ENCODE data around the gene DOCK4.

Gene DOCK4

GRCh38 chr7:111825046-111825445, 381.2 kb downstream of the DOCK4 start:
- H3K36me3 ChIP-seq (ENCODE audit: control insufficient read depth in 5 of 5, insufficient read depth in 5 of 5, low read length in 5 of 5) = peaks cover 11 to 23% (median 12%) of the 10 kb centered on the region in 5 donors

GRCh38 chr7:111823826-111824225, 382.4 kb downstream of the DOCK4 start:
- Histone ChIP-seq H3K4me1 (ENCODE audit: control insufficient read depth in 5 of 5, insufficient read depth in 5 of 5, low read length in 5 of 5) (no peaks in the 10 kb centered on the region), H3K9me3 (ENCODE audit: control insufficient read depth in 5 of 5, low read length in 5 of 5) (no peaks in the 10 kb centered on the region), H3K4me3 (ENCODE audit: low read depth in 1 of 5, low read length in 5 of 5) (no peak overlapping the region), H3K27ac (ENCODE audit: low read depth, low read length) (no peak overlapping the region), H3K27me3 (ENCODE audit: control insufficient read depth in 5 of 5, insufficient read depth in 4 of 5, low read length in 5 of 5) (no peaks in the 10 kb centered on the region), H3K9ac (ENCODE audit: low read length in 5 of 5) (no peak overlapping the region), H3K36me3 (ENCODE audit: control insufficient read depth in 5 of 5, insufficient read depth in 5 of 5, low read length in 5 of 5) (peaks cover 12 to 30% (median 15%) of the 10 kb centered on the region in 5 donors)

More at GRCh38 chr7:111825046-111825445, 381.2 kb downstream of the DOCK4 start:
- H3K9ac ChIP-seq (ENCODE audit: low read length in 5 of 5) = no peak overlapping the region
- no peaks in the 10 kb centered on the region for H3K27me3 ChIP-seq (ENCODE audit: control insufficient read depth in 5 of 5, insufficient read depth in 4 of 5, low read length in 5 of 5)
- no peaks in the 10 kb centered on the region for H3K9me3 ChIP-seq (ENCODE audit: control insufficient read depth in 5 of 5, low read length in 5 of 5)
- no peak overlapping the region for H3K4me3 ChIP-seq (ENCODE audit: low read depth in 1 of 5, low read length in 5 of 5)
- no peaks in the 10 kb centered on the region for H3K4me1 ChIP-seq (ENCODE audit: control insufficient read depth in 5 of 5, insufficient read depth in 5 of 5, low read length in 5 of 5)
- H3K27ac ChIP-seq (ENCODE audit: low read depth, low read length) = no peak overlapping the region

GRCh38 chr7:111821046-111821445, 385.2 kb downstream of the DOCK4 start:
- no peaks in the 10 kb centered on the region for H3K27me3 ChIP-seq (ENCODE audit: control insufficient read depth in 5 of 5, insufficient read depth in 4 of 5, low read length in 5 of 5)
- no peak overlapping the region for H3K4me3 ChIP-seq (ENCODE audit: low read depth in 1 of 5, low read length in 5 of 5)
- no peak overlapping the region for H3K9ac ChIP-seq (ENCODE audit: low read length in 5 of 5)
- no peak overlapping the region for H3K27ac ChIP-seq (ENCODE audit: low read depth, low read length)
- H3K9me3 ChIP-seq (ENCODE audit: control insufficient read depth in 5 of 5, low read length in 5 of 5) = no peaks in the 10 kb centered on the region
- peaks cover 8 to 31% (median 15%) of the 10 kb centered on the region in 5 donors for H3K36me3 ChIP-seq (ENCODE audit: control insufficient read depth in 5 of 5, insufficient read depth in 5 of 5, low read length in 5 of 5)
- no peaks in the 10 kb centered on the region for H3K4me1 ChIP-seq (ENCODE audit: control insufficient read depth in 5 of 5, insufficient read depth in 5 of 5, low read length in 5 of 5)

- no peak overlapping the region for H3K27ac ChIP-seq (ENCODE audit: low read depth, low read length)
- no peak overlapping the region for H3K4me3 ChIP-seq (ENCODE audit: low read depth in 1 of 5, low read length in 5 of 5)
- H3K9ac ChIP-seq (ENCODE audit: low read length in 5 of 5) = no peak overlapping the region
- no peaks in the 10 kb centered on the region for H3K9me3 ChIP-seq (ENCODE audit: control insufficient read depth in 5 of 5, low read length in 5 of 5)
- H3K4me1 ChIP-seq (ENCODE audit: control insufficient read depth in 5 of 5, insufficient read depth in 5 of 5, low read length in 5 of 5) = no peaks in the 10 kb centered on the region
- no peaks in the 10 kb centered on the region for H3K27me3 ChIP-seq (ENCODE audit: control insufficient read depth in 5 of 5, insufficient read depth in 4 of 5, low read length in 5 of 5)
- peaks cover 8 to 27% (median 15%) of the 10 kb centered on the region in 5 donors for H3K36me3 ChIP-seq (ENCODE audit: control insufficient read depth in 5 of 5, insufficient read depth in 5 of 5, low read length in 5 of 5)
Observed at GRCh38 chr7:111820621-111821020, 385.6 kb downstream of the DOCK4 start.

GRCh38 chr7:111820121-111820520, 386.1 kb downstream of the DOCK4 start:
- no peak overlapping the region for H3K4me3 ChIP-seq (ENCODE audit: low read depth in 1 of 5, low read length in 5 of 5)
- no peak overlapping the region for H3K27ac ChIP-seq (ENCODE audit: low read depth, low read length)
- H3K36me3 ChIP-seq (ENCODE audit: control insufficient read depth in 5 of 5, insufficient read depth in 5 of 5, low read length in 5 of 5) = peaks cover 8 to 27% (median 15%) of the 10 kb centered on the region in 5 donors
- no peak overlapping the region for H3K9ac ChIP-seq (ENCODE audit: low read length in 5 of 5)
- H3K27me3 ChIP-seq (ENCODE audit: control insufficient read depth in 5 of 5, insufficient read depth in 4 of 5, low read length in 5 of 5) = no peaks in the 10 kb centered on the region
- H3K4me1 ChIP-seq (ENCODE audit: control insufficient read depth in 5 of 5, insufficient read depth in 5 of 5, low read length in 5 of 5) = no peaks in the 10 kb centered on the region
- H3K9me3 ChIP-seq (ENCODE audit: control insufficient read depth in 5 of 5, low read length in 5 of 5) = no peaks in the 10 kb centered on the region

- Histone ChIP-seq H3K36me3 (ENCODE audit: control insufficient read depth in 5 of 5, insufficient read depth in 5 of 5, low read length in 5 of 5) (peaks cover 2 to 16% (median 4%) of the 10 kb centered on the region in 5 donors), H3K4me3 (ENCODE audit: low read depth in 1 of 5, low read length in 5 of 5) (no peak overlapping the region), H3K9me3 (ENCODE audit: control insufficient read depth in 5 of 5, low read length in 5 of 5) (no peaks in the 10 kb centered on the region), H3K27ac (ENCODE audit: low read depth, low read length) (no peak overlapping the region), H3K4me1 (ENCODE audit: control insufficient read depth in 5 of 5, insufficient read depth in 5 of 5, low read length in 5 of 5) (no peaks in the 10 kb centered on the region), H3K9ac (ENCODE audit: low read length in 5 of 5) (no peak overlapping the region), H3K27me3 (ENCODE audit: control insufficient read depth in 5 of 5, insufficient read depth in 4 of 5, low read length in 5 of 5) (no peaks in the 10 kb centered on the region)
Observed at GRCh38 chr7:111815354-111815753, 390.8 kb downstream of the DOCK4 start.

- no peaks in the 10 kb centered on the region for H3K9me3 ChIP-seq (ENCODE audit: control insufficient read depth in 5 of 5, low read length in 5 of 5)
- H3K27me3 ChIP-seq (ENCODE audit: control insufficient read depth in 5 of 5, insufficient read depth in 4 of 5, low read length in 5 of 5) = no peaks in the 10 kb centered on the region
- H3K4me1 ChIP-seq (ENCODE audit: control insufficient read depth in 5 of 5, insufficient read depth in 5 of 5, low read length in 5 of 5) = no peaks in the 10 kb centered on the region
- no peak overlapping the region for H3K4me3 ChIP-seq (ENCODE audit: low read depth in 1 of 5, low read length in 5 of 5)
- no peak overlapping the region for H3K9ac ChIP-seq (ENCODE audit: low read length in 5 of 5)
- peaks cover 5 to 20% (median 8%) of the 10 kb centered on the region in 5 donors for H3K36me3 ChIP-seq (ENCODE audit: control insufficient read depth in 5 of 5, insufficient read depth in 5 of 5, low read length in 5 of 5)
- H3K27ac ChIP-seq (ENCODE audit: low read depth, low read length) = no peak overlapping the region
Observed at GRCh38 chr7:111813306-111813705, 392.9 kb downstream of the DOCK4 start.

- H3K9me3 ChIP-seq (ENCODE audit: control insufficient read depth in 5 of 5, low read length in 5 of 5) = peaks cover 0 to 5% (median 0%) of the 10 kb centered on the region in 5 donors
- H3K27ac ChIP-seq (ENCODE audit: low read depth, low read length) = no peak overlapping the region
- H3K36me3 ChIP-seq (ENCODE audit: control insufficient read depth in 5 of 5, insufficient read depth in 5 of 5, low read length in 5 of 5) = peaks cover 4 to 20% (median 10%) of the 10 kb centered on the region in 5 donors
- no peaks in the 10 kb centered on the region for H3K27me3 ChIP-seq (ENCODE audit: control insufficient read depth in 5 of 5, insufficient read depth in 4 of 5, low read length in 5 of 5)
- H3K4me1 ChIP-seq (ENCODE audit: control insufficient read depth in 5 of 5, insufficient read depth in 5 of 5, low read length in 5 of 5) = no peaks in the 10 kb centered on the region
- H3K9ac ChIP-seq (ENCODE audit: low read length in 5 of 5) = no peak overlapping the region
- H3K4me3 ChIP-seq (ENCODE audit: low read depth in 1 of 5, low read length in 5 of 5) = no peak overlapping the region
Observed at GRCh38 chr7:111806232-111806631, 400.0 kb downstream of the DOCK4 start.

- H3K36me3 ChIP-seq (ENCODE audit: control insufficient read depth in 5 of 5, insufficient read depth in 5 of 5, low read length in 5 of 5) = peaks cover 0 to 18% (median 4%) of the 10 kb centered on the region in 5 donors
- H3K4me1 ChIP-seq (ENCODE audit: control insufficient read depth in 5 of 5, insufficient read depth in 5 of 5, low read length in 5 of 5) = no peaks in the 10 kb centered on the region
- H3K27ac ChIP-seq (ENCODE audit: low read depth, low read length) = no peak overlapping the region
- no peak overlapping the region for H3K9ac ChIP-seq (ENCODE audit: low read length in 5 of 5)
- peaks cover 0 to 21% (median 20%) of the 10 kb centered on the region in 5 donors for H3K9me3 ChIP-seq (ENCODE audit: control insufficient read depth in 5 of 5, low read length in 5 of 5)
- H3K27me3 ChIP-seq (ENCODE audit: control insufficient read depth in 5 of 5, insufficient read depth in 4 of 5, low read length in 5 of 5) = no peaks in the 10 kb centered on the region
- H3K4me3 ChIP-seq (ENCODE audit: low read depth in 1 of 5, low read length in 5 of 5) = no peak overlapping the region
Observed at GRCh38 chr7:111803015-111803758, 403.0 kb downstream of the DOCK4 start.

GRCh38 chr7:111802194-111802772, 403.9 kb downstream of the DOCK4 start:
- H3K4me3 ChIP-seq (ENCODE audit: low read depth in 1 of 5, low read length in 5 of 5) = no peak overlapping the region
- no peaks in the 10 kb centered on the region for H3K4me1 ChIP-seq (ENCODE audit: control insufficient read depth in 5 of 5, insufficient read depth in 5 of 5, low read length in 5 of 5)
- no peaks in the 10 kb centered on the region for H3K27me3 ChIP-seq (ENCODE audit: control insufficient read depth in 5 of 5, insufficient read depth in 4 of 5, low read length in 5 of 5)
- peaks cover 0 to 16% (median 5%) of the 10 kb centered on the region in 5 donors for H3K36me3 ChIP-seq (ENCODE audit: control insufficient read depth in 5 of 5, insufficient read depth in 5 of 5, low read length in 5 of 5)
- no peak overlapping the region for H3K27ac ChIP-seq (ENCODE audit: low read depth, low read length)
- H3K9me3 ChIP-seq (ENCODE audit: control insufficient read depth in 5 of 5, low read length in 5 of 5) = peaks cover 9 to 30% (median 29%) of the 10 kb centered on the region in 5 donors
- no peak overlapping the region for H3K9ac ChIP-seq (ENCODE audit: low read length in 5 of 5)
